ENCODE data around the gene VRTN. TPM values are rescaled to one million over a fixed set of nuclear protein-coding genes. Genes with fewer than 3 reads are reported as not detected.
"Not testable (repeated sequence)": the region's sequence is repeated elsewhere in the genome, so short reads cannot be mapped to it uniquely, and the experiment has no call there.

The VRTN gene
- total RNA-seq, 1 donor from 2014 or later, result not detected

DNA sequence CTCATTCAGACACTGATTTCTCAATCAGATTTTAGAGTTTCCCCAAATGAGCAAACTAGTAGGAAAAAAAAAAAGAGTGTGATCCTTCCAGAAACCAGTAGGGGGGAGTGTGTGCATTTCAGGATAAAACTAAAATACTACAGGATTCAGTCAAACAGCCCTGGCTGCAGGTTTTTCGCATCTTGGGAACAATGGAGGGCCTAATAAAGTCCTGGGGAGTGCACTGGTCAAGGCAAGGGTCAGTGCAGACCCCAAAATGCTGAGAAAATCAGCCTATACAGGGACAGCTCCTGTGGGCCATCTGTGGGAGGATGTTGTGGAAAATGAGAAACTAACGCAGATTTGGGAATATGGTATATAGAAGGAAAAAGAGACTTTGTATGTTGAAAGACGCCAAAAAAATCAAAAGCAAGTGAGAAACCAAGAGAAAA is 23.3 kb upstream of the VRTN start:
- H3K27me3 ChIP-seq (ENCODE audit: control insufficient read depth, insufficient read depth, low read length), result peaks cover 8% of the 10 kb centered on the region
- no peak for DNase-seq (ENCODE audit: low read depth)
- TF ChIP-seq, protein P1, sequence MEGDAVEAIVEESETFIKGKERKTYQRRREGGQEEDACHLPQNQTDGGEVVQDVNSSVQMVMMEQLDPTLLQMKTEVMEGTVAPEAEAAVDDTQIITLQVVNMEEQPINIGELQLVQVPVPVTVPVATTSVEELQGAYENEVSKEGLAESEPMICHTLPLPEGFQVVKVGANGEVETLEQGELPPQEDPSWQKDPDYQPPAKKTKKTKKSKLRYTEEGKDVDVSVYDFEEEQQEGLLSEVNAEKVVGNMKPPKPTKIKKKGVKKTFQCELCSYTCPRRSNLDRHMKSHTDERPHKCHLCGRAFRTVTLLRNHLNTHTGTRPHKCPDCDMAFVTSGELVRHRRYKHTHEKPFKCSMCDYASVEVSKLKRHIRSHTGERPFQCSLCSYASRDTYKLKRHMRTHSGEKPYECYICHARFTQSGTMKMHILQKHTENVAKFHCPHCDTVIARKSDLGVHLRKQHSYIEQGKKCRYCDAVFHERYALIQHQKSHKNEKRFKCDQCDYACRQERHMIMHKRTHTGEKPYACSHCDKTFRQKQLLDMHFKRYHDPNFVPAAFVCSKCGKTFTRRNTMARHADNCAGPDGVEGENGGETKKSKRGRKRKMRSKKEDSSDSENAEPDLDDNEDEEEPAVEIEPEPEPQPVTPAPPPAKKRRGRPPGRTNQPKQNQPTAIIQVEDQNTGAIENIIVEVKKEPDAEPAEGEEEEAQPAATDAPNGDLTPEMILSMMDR (IDR thresholded peaks at IDR 0.05; ENCODE audit: insufficient read depth, low read length, poor library complexity, severe bottlenecking), result peak; percentile 74
- H3K4me3 ChIP-seq (ENCODE audit: low read depth, low read length), result no peak overlapping the region
- no peaks in the 10 kb centered on the region for H3K36me3 ChIP-seq (ENCODE audit: control insufficient read depth, insufficient read depth, low read length)

DNA sequence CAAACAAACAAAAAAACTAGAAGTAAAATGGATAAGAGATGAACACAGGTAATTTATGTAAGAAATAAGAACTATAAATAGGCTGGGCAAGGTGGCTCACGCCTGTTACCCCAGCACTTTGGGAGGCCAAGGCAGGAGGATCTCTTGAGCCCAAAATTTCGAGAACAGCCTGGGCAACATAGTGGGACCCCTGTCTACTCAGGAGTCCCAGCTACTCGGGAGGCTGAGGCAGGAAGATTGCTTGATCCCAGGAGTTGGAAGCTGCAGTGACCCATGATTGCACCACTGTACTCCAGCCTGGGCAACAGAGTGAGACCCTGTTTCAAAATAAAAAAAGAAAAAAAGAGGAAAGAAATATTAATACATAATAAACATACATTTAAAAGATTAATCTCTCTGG is 22.8 kb upstream of the VRTN start:
- TF ChIP-seq, protein P1 (IDR thresholded peaks at IDR 0.05; ENCODE audit: insufficient read depth, low read length, poor library complexity, severe bottlenecking), result no peak
- no peaks in the 10 kb centered on the region for H3K36me3 ChIP-seq (ENCODE audit: control insufficient read depth, insufficient read depth, low read length)
- DNase-seq (ENCODE audit: low read depth), result no peak
- peaks cover 8% of the 10 kb centered on the region for H3K27me3 ChIP-seq (ENCODE audit: control insufficient read depth, insufficient read depth, low read length)
- H3K4me3 ChIP-seq (ENCODE audit: low read depth, low read length), result no peak overlapping the region

DNA sequence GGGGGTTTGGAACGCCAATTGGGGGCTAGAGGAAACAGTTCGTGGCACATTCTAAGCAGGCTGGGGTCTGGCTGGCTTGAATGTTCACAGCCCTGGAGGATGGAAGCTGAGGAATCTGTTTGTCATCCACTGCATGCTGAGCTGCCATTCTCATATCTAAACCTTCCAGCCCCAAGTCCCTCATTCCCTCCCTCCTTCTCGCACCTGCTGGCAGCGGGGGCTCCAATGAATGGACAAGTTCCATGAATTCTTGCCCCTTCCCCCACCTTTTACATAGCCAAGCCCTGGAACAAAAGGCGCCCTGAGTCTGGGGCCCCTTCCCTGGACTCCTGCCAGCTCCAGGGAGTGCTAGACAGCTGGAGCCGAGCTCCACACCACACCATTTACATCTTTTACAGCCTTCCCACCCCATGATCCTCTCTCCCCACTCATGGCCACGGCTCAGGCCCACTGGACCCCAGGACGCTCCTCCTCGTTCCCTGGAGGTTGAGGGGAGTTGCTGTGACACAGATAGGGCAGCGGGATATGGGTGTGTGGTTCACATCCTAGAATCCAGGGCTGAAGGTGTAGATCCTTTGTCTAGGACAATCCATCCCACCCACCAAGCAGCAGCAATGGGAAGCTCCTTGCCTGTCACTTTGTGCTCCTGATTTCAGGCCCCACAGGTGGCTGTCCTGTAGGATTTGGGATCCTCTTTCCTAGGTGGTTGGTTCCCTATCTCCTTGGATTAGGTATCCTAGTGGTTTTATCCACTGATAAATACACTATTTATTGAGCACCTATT is 21.7 kb upstream of the VRTN start:
- TF ChIP-seq, protein P1 (IDR thresholded peaks at IDR 0.05; ENCODE audit: insufficient read depth, low read length, poor library complexity, severe bottlenecking), result no peak
- Histone ChIP-seq H3K4me3 (ENCODE audit: low read depth, low read length) (no peak overlapping the region), H3K36me3 (ENCODE audit: control insufficient read depth, insufficient read depth, low read length) (no peaks in the 10 kb centered on the region), H3K27me3 (ENCODE audit: control insufficient read depth, insufficient read depth, low read length) (peaks cover 8% of the 10 kb centered on the region)
- no peak for DNase-seq (ENCODE audit: low read depth)

DNA sequence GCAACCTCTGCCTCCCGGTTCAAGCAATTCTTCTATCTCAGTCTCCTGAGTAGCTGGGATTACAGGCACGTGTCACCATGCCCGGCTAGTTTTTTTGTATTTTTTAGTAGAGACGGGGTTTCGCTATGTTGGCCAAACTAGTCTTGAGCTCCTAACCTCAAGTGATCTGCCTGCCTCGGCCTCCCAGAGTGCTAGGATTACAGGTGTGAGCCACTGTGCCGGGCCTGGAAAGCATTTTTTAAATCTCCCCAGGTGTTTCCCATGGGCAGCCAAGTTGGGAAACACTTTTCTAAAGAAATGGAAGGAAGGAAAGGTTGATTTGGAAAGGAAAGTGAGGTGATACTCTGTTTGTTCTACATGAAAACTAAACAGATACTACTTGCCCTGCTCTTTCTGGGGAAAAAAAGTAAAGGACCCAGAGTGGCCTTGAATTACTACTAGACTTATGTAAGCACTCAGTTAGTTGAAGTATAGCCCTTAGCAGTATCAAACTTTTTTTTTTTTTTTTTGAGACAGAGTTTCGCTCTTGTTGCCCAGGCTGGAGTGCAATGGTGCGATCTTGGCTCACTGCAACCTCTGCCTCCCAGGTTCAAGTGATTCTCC is 18.2 kb upstream of the VRTN start:
- not testable (repeated sequence) for H3K27me3 ChIP-seq (ENCODE audit: control insufficient read depth, insufficient read depth, low read length); H3K4me3 ChIP-seq (ENCODE audit: low read depth, low read length); H3K36me3 ChIP-seq (ENCODE audit: control insufficient read depth, insufficient read depth, low read length); DNase-seq (ENCODE audit: low read depth)

DNA sequence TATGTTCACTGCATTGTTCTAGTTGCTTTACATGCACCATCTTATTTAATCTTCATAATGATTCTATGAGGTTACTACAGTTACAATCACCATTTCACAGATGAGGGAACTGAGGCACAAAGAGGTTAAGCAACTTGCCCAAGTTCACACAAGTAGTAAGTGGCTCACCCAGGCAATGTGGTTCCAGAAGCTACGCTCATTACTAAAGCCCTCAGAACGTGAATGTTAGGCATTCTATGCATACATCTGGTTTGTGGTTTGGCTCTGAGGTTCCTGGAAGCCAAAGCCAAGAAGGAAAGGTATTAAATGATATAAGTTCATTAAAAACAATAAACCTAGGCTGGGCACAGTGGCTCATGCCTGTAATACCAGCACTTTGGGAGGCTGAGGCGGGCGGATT is 14.4 kb upstream of the VRTN start:
- Histone ChIP-seq H3K27me3 (ENCODE audit: control insufficient read depth, insufficient read depth, low read length) (peaks cover 2% of the 10 kb centered on the region), H3K4me3 (ENCODE audit: low read depth, low read length) (no peak overlapping the region), H3K36me3 (ENCODE audit: control insufficient read depth, insufficient read depth, low read length) (no peaks in the 10 kb centered on the region)
- TF ChIP-seq, protein P1 (IDR thresholded peaks at IDR 0.05; ENCODE audit: insufficient read depth, low read length, poor library complexity, severe bottlenecking), result no peak
- DNase-seq (ENCODE audit: low read depth), result peak; percentile 25

DNA sequence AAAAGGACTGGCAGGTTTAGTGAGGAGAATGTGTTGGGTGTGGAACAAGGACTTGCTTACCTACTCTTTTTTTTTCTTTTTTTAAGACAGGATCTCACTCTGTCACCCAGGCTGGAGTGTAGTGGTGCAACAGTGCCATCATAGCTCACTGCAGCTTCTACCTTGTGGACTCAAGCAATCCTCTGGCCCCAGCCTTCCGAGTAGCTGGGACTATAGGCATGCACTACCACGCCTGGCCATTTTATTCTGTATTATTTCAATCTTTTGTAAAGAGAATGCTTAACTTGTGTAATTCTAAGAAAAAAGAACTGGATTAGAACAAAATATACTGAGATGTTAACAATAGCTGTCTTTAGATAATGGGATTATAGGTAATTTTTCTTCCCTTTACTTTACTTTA is 1.9 kb upstream of the VRTN start:
- no peak overlapping the region for H3K4me3 ChIP-seq (ENCODE audit: low read depth, low read length)
- H3K27me3 ChIP-seq (ENCODE audit: control insufficient read depth, insufficient read depth, low read length), result peaks cover 25% of the 10 kb centered on the region
- no peak for DNase-seq (ENCODE audit: low read depth)
- H3K36me3 ChIP-seq (ENCODE audit: control insufficient read depth, insufficient read depth, low read length), result no peaks in the 10 kb centered on the region
- TF ChIP-seq, protein P1 (IDR thresholded peaks at IDR 0.05; ENCODE audit: insufficient read depth, low read length, poor library complexity, severe bottlenecking), result no peak
